Ascending aorta (tissue), 2 donors: ENCODE data around the gene ORC3. TPM values are rescaled to one million over a fixed set of nuclear protein-coding genes. Genes with fewer than 3 reads are reported as not detected.

Experiments used
- DNase-seq, 2 donors: peaks; one replicate each; pipeline ENCODE4 v3.0.0-alpha.2; 2019; ENCODE audit warnings: low spot score in 2 of 2
- H3K27ac ChIP-seq, 2 donors: fragments of 200-600 bp; sonication (generic); one replicate each; pipeline ENCODE4 v1.5.1; 2016 to 2017; ENCODE audit warnings: mild to moderate bottlenecking in 1 of 2
- H3K27me3 ChIP-seq: fragments of 200-600 bp; sonication (generic); one replicate; pipeline ENCODE4 v1.5.1; 2017
- H3K36me3 ChIP-seq, 2 donors: fragments of 200-600 bp; sonication (generic); one replicate each; pipeline ENCODE4 v1.5.1; 2016
- H3K4me1 ChIP-seq, 2 donors: fragments of 200-600 bp; sonication (generic); one replicate each; pipeline ENCODE4 v1.5.1; 2016 to 2017; ENCODE audit warnings: mild to moderate bottlenecking in 1 of 2
- H3K4me3 ChIP-seq, 2 donors: fragments of 200-600 bp; sonication (generic); one replicate each; pipeline ENCODE4 v1.5.1; 2016 to 2017; ENCODE audit warnings: mild to moderate bottlenecking in 1 of 2
- H3K9me3 ChIP-seq, 2 donors: fragments of 200-600 bp; sonication (generic); one replicate each; pipeline ENCODE4 v1.5.1; 2016
- intact Hi-C: fragments of 100-400 bp; cut with DNase I; formaldehyde crosslinking; loops from one replicate; pipeline ENCODE4 v1.15.1; 2023
- total RNA-seq: library from RNA; depleted of rRNA; stranded (reverse); fragments of >200 nt; gene quantifications from one replicate; pipeline ENCODE4 v1.1.0, GENCODE V29; 2016
- TF ChIP-seq, protein P1 (sequence below), 3 experiments: fragments of 200-600 bp in 2 of 3; fragments of 450-650 bp in 1 of 3; sonication (generic) in 2 of 3; IDR thresholded peaks; one replicate each; pipeline ENCODE4 v1.5.1; 2016 to 2019; ENCODE audit warnings: antibody characterized with exemption in 3 of 3, mild to moderate bottlenecking in 1 of 3, moderate library complexity in 1 of 3

ORC3 gene
- total RNA-seq, 1 donor from 2014 or later, result 12.9 TPM

GRCh38 chr6:87583822-87584221, 6.1 kb upstream of the ORC3 start:
- Histone ChIP-seq H3K27ac (no peak overlapping the region), H3K4me3 (no peak overlapping the region), H3K36me3 (peaks cover 19 to 25% of the 10 kb centered on the region in 2 donors), H3K27me3 (no peaks in the 10 kb centered on the region), H3K9me3 (no peaks in the 10 kb centered on the region), H3K4me1 (peaks cover 0 to 13% of the 10 kb centered on the region in 2 donors)
- intact Hi-C loops, result no loop called here
- TF ChIP-seq, protein P1, sequence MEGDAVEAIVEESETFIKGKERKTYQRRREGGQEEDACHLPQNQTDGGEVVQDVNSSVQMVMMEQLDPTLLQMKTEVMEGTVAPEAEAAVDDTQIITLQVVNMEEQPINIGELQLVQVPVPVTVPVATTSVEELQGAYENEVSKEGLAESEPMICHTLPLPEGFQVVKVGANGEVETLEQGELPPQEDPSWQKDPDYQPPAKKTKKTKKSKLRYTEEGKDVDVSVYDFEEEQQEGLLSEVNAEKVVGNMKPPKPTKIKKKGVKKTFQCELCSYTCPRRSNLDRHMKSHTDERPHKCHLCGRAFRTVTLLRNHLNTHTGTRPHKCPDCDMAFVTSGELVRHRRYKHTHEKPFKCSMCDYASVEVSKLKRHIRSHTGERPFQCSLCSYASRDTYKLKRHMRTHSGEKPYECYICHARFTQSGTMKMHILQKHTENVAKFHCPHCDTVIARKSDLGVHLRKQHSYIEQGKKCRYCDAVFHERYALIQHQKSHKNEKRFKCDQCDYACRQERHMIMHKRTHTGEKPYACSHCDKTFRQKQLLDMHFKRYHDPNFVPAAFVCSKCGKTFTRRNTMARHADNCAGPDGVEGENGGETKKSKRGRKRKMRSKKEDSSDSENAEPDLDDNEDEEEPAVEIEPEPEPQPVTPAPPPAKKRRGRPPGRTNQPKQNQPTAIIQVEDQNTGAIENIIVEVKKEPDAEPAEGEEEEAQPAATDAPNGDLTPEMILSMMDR (IDR thresholded peaks at IDR 0.05), result no peak
- DNase-seq, result no peak

GRCh38 chr6:87586371-87587077, 3.4 kb upstream of the ORC3 start:
- Histone ChIP-seq H3K27ac (no peak overlapping the region), H3K9me3 (no peaks in the 10 kb centered on the region), H3K4me1 (peaks cover 3 to 21% of the 10 kb centered on the region in 2 donors), H3K4me3 (no peak overlapping the region), H3K27me3 (no peaks in the 10 kb centered on the region), H3K36me3 (peaks cover 17 to 18% of the 10 kb centered on the region in 2 donors)
- TF ChIP-seq, protein P1 (IDR thresholded peaks at IDR 0.05), result no peak
- intact Hi-C loops, result no loop called here
- DNase-seq, result no peak

- peaks cover 3 to 21% of the 10 kb centered on the region in 2 donors for H3K4me1 ChIP-seq
- DNase-seq, result no peak
- peak overlapping the region in 1 of 2 donors; percentile 85 for H3K27ac ChIP-seq
- peak overlapping the region; percentile 83 to 94 for H3K4me3 ChIP-seq
- H3K9me3 ChIP-seq, result no peaks in the 10 kb centered on the region
- TF ChIP-seq, protein P1 (IDR thresholded peaks at IDR 0.05), result no peak
- peaks cover 0 to 3% of the 10 kb centered on the region in 2 donors for H3K36me3 ChIP-seq
- H3K27me3 ChIP-seq, result no peaks in the 10 kb centered on the region
- intact Hi-C loops, result loop anchor here (1.0 to 2.0 kb wide), 3 partner anchors 72 to 182 kb away; partner anchors contain the start of genes AKIRIN2 and CFAP206
These were observed 1.1 kb upstream of the ORC3 start for GRCh38 chr6:87588756-87589407.

- DNase-seq, result no peak
- TF ChIP-seq, protein P1 (IDR thresholded peaks at IDR 0.05), result no peak
- H3K27ac ChIP-seq, result peak overlapping the region; percentile 52 to 85
- H3K4me3 ChIP-seq, result peak overlapping the region; percentile 83 to 94
- no peaks in the 10 kb centered on the region for H3K9me3 ChIP-seq
- H3K27me3 ChIP-seq, result no peaks in the 10 kb centered on the region
- intact Hi-C loops, result loop anchor here (2.0 to 10.0 kb wide), 2 partner anchors 118 to 436 kb away; partner anchors contain the start of genes SLC35A1 and ZNF292
- H3K36me3 ChIP-seq, result peaks cover 0 to 15% of the 10 kb centered on the region in 2 donors
- H3K4me1 ChIP-seq, result peaks cover 3 to 21% of the 10 kb centered on the region in 2 donors
These were observed 514 bp downstream of the ORC3 start for GRCh38 chr6:87590417-87590880.

DNA sequence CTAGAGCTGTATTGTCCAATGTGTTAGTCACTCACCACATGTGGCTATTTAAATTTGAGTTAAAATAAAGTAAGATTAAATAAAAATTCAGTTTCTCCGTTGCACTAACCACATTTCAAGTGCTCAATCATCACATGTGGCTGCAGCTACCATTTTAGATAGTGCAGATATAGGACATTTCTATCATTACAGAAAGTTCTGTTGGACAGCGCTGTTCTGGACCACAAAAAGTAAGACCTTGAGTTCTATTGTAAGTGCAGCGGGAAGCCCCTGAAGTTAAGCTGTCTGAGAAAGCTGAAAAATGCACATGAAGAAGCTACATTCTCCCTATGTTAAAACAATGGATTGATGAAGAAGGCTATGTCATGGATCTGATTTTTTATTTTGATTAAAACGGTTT, 1.1 kb downstream of the ORC3 start:
- Histone ChIP-seq H3K4me3 (peak overlapping the region; percentile 83 to 94), H3K27me3 (no peaks in the 10 kb centered on the region), H3K36me3 (peaks cover 0 to 20% of the 10 kb centered on the region in 2 donors), H3K27ac (no peak overlapping the region), H3K4me1 (peaks cover 3 to 21% of the 10 kb centered on the region in 2 donors), H3K9me3 (no peaks in the 10 kb centered on the region)
- TF ChIP-seq, protein P1 (IDR thresholded peaks at IDR 0.05), result no peak
- intact Hi-C loops, result loop anchor here (2.0 to 10.0 kb wide), 2 partner anchors 118 to 436 kb away; partner anchors contain the start of genes SLC35A1 and ZNF292
- no peak for DNase-seq
